Right atrium auricular region (tissue), 2 donors: Measurements from ENCODE around the gene ZNF236. TPM values are rescaled to one million over a fixed set of nuclear protein-coding genes. Genes with fewer than 3 reads are reported as not detected.
A peak's percentile ranks its signal among the peaks of the same experiment; 100 is the strongest.

Experiments used
- DNase-seq: peaks from one replicate; pipeline ENCODE4 v3.0.0-alpha.2; 2019; ENCODE audit warnings: low spot score
- H3K27ac ChIP-seq, 2 donors: fragments of 200-600 bp; sonication (generic); 1 replicate in 1 of 2; 2 replicates in 1 of 2; pipeline ENCODE4 v1.5.1; 2016 to 2019
- H3K27me3 ChIP-seq, 2 donors: fragments of 200-600 bp; sonication (generic); one replicate each; pipeline versions ENCODE4 v1.5.1 to v1.6.0; 2017 to 2019
- H3K36me3 ChIP-seq: fragments of 200-600 bp; sonication (generic); one replicate; pipeline ENCODE4 v1.5.1; 2016
- H3K4me1 ChIP-seq, 2 donors: fragments of 200-600 bp; sonication (generic); one replicate each; pipeline versions ENCODE4 v1.5.1 to v1.6.0; 2017 to 2019
- H3K4me3 ChIP-seq, 2 donors: fragments of 200-600 bp; sonication (generic); 1 replicate in 1 of 2; 2 replicates in 1 of 2; pipeline ENCODE4 v1.5.1; 2017 to 2019; ENCODE audit warnings: mild to moderate bottlenecking in 1 of 2, moderate library complexity in 1 of 2
- H3K9me3 ChIP-seq, 2 donors: fragments of 200-600 bp; sonication (generic); one replicate each; pipeline ENCODE4 v1.5.1; 2019
- total RNA-seq, 2 donors: library from RNA; depleted of rRNA; stranded (reverse); fragments of >200 nt; gene quantifications; one replicate each; pipeline ENCODE4 v1.1.0, GENCODE V29; 2016
- TF ChIP-seq, protein P1 (sequence below), 2 donors: fragments of 200-600 bp; sonication (generic); IDR thresholded peaks; one replicate each; pipeline ENCODE4 v1.5.1; 2019; ENCODE audit warnings: antibody characterized with exemption in 2 of 2

The ZNF236 gene
- total RNA-seq, 2 donors from 2014 or later = 11.0 to 12.7 TPM

DNA sequence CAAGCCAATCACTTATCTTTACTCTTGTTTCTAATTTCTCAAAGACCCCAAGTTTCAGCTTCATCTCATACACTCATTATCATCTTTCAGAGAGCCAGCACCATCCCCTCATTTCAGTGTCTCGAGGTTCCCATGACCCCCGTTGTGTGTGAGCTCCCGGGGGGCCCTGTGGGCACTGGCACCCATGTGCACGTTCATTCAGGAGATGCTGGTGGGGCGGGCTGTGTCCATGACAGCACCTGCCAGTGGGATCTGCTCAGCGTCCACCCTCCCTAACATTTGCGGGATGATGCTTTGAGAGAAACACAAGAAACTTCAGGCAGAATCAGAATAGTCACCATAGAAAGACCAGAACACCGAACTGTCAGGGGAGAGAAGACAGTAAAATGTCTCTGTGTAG lies 189.8 kb downstream of the ZNF236 start:
- Histone ChIP-seq H3K27ac (no peak overlapping the region), H3K4me3 (no peak overlapping the region), H3K9me3 (no peaks in the 10 kb centered on the region), H3K4me1 (peaks cover 0 to 41% of the 10 kb centered on the region in 2 donors), H3K27me3 (no peaks in the 10 kb centered on the region), H3K36me3 (peaks cover 4% of the 10 kb centered on the region)
- TF ChIP-seq, protein P1, sequence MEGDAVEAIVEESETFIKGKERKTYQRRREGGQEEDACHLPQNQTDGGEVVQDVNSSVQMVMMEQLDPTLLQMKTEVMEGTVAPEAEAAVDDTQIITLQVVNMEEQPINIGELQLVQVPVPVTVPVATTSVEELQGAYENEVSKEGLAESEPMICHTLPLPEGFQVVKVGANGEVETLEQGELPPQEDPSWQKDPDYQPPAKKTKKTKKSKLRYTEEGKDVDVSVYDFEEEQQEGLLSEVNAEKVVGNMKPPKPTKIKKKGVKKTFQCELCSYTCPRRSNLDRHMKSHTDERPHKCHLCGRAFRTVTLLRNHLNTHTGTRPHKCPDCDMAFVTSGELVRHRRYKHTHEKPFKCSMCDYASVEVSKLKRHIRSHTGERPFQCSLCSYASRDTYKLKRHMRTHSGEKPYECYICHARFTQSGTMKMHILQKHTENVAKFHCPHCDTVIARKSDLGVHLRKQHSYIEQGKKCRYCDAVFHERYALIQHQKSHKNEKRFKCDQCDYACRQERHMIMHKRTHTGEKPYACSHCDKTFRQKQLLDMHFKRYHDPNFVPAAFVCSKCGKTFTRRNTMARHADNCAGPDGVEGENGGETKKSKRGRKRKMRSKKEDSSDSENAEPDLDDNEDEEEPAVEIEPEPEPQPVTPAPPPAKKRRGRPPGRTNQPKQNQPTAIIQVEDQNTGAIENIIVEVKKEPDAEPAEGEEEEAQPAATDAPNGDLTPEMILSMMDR (IDR thresholded peaks at IDR 0.05) = no peak
- DNase-seq = no peak

DNA sequence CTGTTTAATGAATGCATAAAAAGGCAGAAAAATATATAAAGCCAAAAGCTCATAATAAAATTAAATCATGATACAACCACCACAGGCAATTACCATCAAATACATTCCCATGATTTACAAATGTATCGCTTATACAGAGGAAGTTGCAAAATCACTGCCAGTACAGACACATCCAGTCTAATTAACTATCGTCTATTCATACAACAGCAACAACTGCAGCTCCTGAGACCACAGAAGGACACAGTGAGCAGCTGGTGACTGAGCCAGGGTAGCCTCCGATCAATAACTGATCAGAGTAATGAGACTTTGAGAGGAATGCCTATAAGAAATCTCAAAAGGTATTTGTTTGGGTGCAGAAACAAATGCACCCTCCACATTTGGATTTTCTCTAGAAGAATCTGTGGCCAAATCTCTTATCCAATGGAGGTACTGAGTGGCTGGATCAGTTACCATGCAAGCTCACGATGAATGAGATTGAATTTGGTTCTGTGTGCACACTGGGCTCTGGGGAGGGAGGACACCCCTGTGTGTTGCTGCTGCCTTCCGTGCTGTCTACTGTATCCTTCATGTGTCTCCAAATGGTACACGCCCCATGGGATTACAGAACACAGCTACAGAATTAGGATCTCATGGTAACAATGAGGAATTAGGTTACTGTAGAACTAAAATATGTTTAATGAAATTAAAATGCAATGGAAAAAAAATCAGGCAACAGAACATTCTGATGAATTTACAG lies 190.6 kb downstream of the ZNF236 start:
- TF ChIP-seq, protein P1 (IDR thresholded peaks at IDR 0.05) = no peak
- H3K9me3 ChIP-seq = no peaks in the 10 kb centered on the region
- no peak overlapping the region for H3K4me3 ChIP-seq
- H3K27me3 ChIP-seq = no peaks in the 10 kb centered on the region
- peaks cover 0 to 36% of the 10 kb centered on the region in 2 donors for H3K4me1 ChIP-seq
- peaks cover 4% of the 10 kb centered on the region for H3K36me3 ChIP-seq
- H3K27ac ChIP-seq = peak overlapping the region; percentile 85 to 90
- no peak for DNase-seq

DNA sequence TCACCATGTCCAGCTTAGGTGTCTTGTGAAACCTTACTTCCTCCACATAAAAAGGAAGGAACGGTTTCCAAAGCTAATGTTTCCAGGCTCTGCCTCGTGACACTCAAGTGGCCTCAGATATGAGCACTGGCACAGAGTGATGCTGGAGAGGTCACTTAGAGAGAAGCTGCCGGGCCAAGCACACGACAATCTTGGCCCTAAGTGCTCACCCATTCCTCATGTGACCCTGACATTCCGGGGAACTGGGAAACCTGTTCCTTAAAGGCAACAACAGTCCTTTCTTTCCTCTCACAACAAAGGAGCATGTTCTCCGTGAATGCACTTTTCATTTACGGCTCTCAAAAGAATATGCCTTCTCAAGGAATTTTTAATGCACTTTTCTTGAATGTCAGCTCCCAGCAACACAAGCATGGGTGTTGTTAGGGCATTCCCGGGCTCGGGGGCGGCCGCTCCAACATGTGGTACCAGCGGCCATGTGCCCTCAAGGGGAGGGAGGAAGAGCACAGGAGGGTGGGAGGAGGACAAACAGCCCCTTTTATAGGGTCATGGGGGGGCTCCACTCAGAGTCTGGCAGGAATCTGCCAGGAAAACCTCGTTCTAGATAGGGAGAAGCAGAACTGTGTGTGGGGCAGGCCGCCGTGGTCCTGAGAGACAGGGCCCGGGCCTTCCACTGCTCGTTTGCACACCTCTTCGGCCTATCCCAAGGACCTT lies 191.6 kb downstream of the ZNF236 start:
- peak; percentile 86 for DNase-seq
- H3K4me3 ChIP-seq = no peak overlapping the region
- H3K27ac ChIP-seq = peak overlapping the region; percentile 85 to 90

DNA sequence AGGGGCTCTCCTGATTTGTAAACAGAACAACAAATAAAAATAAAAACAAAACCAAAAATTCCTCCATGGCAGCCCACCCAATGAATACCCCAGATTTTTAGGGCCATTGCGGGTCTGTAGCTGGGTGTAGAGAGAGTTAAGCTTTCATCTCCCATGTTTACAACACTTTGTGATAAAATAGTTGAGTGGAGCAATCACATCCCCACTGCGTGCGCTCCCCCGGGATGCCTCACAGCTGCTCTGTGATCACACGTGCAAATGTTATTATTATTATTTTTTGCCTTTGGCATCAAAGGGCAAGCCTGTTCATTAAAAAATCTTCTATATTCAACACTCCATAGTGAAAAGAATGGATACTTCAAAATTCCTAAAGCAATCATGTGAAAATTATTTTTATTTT lies 192.2 kb downstream of the ZNF236 start:
- Histone ChIP-seq H3K4me3 (no peak overlapping the region), H3K4me1 (peaks cover 0 to 36% of the 10 kb centered on the region in 2 donors), H3K9me3 (no peaks in the 10 kb centered on the region), H3K36me3 (peaks cover 4% of the 10 kb centered on the region), H3K27me3 (no peaks in the 10 kb centered on the region), H3K27ac (peak overlapping the region; percentile 85 to 90)
- TF ChIP-seq, protein P1 (IDR thresholded peaks at IDR 0.05) = no peak
- no peak for DNase-seq

More for the DNA sequence above, 191.6 kb downstream of the ZNF236 start:
- Histone ChIP-seq H3K27me3 (no peaks in the 10 kb centered on the region), H3K4me1 (peaks cover 0 to 36% of the 10 kb centered on the region in 2 donors), H3K36me3 (peaks cover 4% of the 10 kb centered on the region), H3K9me3 (no peaks in the 10 kb centered on the region)
- TF ChIP-seq, protein P1 (IDR thresholded peaks at IDR 0.05) = no peak

DNA sequence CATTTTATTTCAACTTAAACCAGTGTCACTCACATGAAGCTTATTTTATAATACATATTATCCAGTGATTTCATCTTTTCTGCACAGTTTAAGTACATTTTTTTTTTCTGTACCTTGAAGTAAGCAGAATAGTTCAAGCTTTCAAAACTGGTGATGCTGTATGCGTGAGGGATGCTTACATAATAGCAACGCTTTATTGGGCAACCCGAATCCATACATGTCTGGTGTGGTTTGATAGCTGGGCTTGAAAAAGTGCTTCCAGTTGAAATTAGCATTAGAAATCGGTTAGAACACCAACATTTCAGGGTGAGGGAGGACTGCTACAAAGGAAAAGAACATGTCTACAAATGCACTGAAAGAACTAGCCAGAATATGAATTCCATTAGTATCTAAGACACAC lies 192.8 kb downstream of the ZNF236 start:
- DNase-seq = no peak
- Histone ChIP-seq H3K27ac (peak overlapping the region; percentile 85 to 90), H3K36me3 (peaks cover 4% of the 10 kb centered on the region), H3K4me1 (peaks cover 0 to 36% of the 10 kb centered on the region in 2 donors), H3K27me3 (no peaks in the 10 kb centered on the region), H3K9me3 (no peaks in the 10 kb centered on the region), H3K4me3 (no peak overlapping the region)
- TF ChIP-seq, protein P1 (IDR thresholded peaks at IDR 0.05) = no peak
